Left cardiac atrium (tissue), 4 donors: ENCODE data around the gene EVPL. TPM values are rescaled to one million over a fixed set of nuclear protein-coding genes. Genes with fewer than 3 reads are reported as not detected.
"Not testable (repeated sequence)": the region's sequence is repeated elsewhere in the genome, so short reads cannot be mapped to it uniquely, and the experiment has no call there.

Experiments used
- ATAC-seq, 2 donors: fragments of 200-7000 bp; cut with Tn5 transposase; one replicate each; pipeline ENCODE4 v1.9.1; 2020; ENCODE audit warnings: mild to moderate bottlenecking in 2 of 2, moderate library complexity in 2 of 2
- DNase-seq: peaks from one replicate; pipeline ENCODE4 v3.0.0-alpha.2; 2020
- intact Hi-C, 2 donors: fragments of 100-400 bp; cut with DNase I; formaldehyde crosslinking; loops; one replicate each; pipeline versions ENCODE4 v1.14.1 to v1.15.1; 2022 to 2023
- total RNA-seq, 2 donors: library from RNA; stranded (reverse); fragmentation: NEBNext Ultra II Directional; extraction: Animal tissue kit (Norgen Biotek cat#: 25700); gene quantifications; one replicate each; pipeline ENCODE4 v1.2.1, GENCODE V29; 2021
- donor health status: DM: no; HTN: yes; CAD: no.
- donor health status: DM: no; HTN: yes; CAD: no; lungs with severe emphysema.
- donor health status: DM: yes; HTN: yes; CAD: no.
- donor health status: Dilated cardiomyopathy.

The EVPL gene
- total RNA-seq, 2 donors from 2014 or later = 0.29 to 0.39 TPM

- ATAC-seq = no peak
- intact Hi-C loops = no loop called here
These were observed 46.7 kb downstream of the EVPL start for GRCh38 chr17:75980188-75981018.

GRCh38 chr17:75979705-75980187, 47.4 kb downstream of the EVPL start:
- peak; percentile 25 to 46 for ATAC-seq
- DNase-seq = no peak
- intact Hi-C loops = loop anchor here in 1 of 2 donors (5.0 kb wide), 1 partner anchor 37 kb away; the partner anchor contains the start of gene FBF1

More at GRCh38 chr17:75980188-75981018, 46.7 kb downstream of the EVPL start:
- DNase-seq = no peak

- intact Hi-C loops = loop anchor here in 1 of 2 donors (5.0 kb wide), 1 partner anchor 37 kb away; the partner anchor contains the start of gene FBF1
- peak; percentile 97 to 98 for ATAC-seq
- DNase-seq = peak; percentile 99
These were observed 48.0 kb downstream of the EVPL start, which contains the start of the genes ACOX1 and TEN1 for GRCh38 chr17:75978938-75979704. ACOX1 (minus strand) TSS chr17:75979166; CDS start chr17:75979073, 93 bp downstream. TEN1 (plus strand) TSS chr17:75979240; CDS start chr17:75986193, 6,953 bp downstream.

- ATAC-seq = no peak
- DNase-seq = no peak
- intact Hi-C loops = loop anchor here in 1 of 2 donors (5.0 kb wide), 1 partner anchor 34 kb away; the partner anchor contains the start of gene FBF1
These were observed 50.8 kb downstream of the EVPL start for GRCh38 chr17:75976175-75976848.

GRCh38 chr17:75975757-75976174, 51.3 kb downstream of the EVPL start:
- no peak for ATAC-seq
- DNase-seq = no peak
- intact Hi-C loops = loop anchor here in 1 of 2 donors (5.0 kb wide), 1 partner anchor 33 kb away; the partner anchor contains the start of gene FBF1

- intact Hi-C loops = loop anchor here in 1 of 2 donors (5.0 kb wide), 1 partner anchor 33 kb away; the partner anchor contains the start of gene FBF1
- DNase-seq = not testable (repeated sequence)
These were observed 51.9 kb downstream of the EVPL start for GRCh38 chr17:75975187-75975586.

GRCh38 chr17:75970626-75971025, 56.5 kb downstream of the EVPL start:
- ATAC-seq = no peak
- DNase-seq = no peak
- intact Hi-C loops = no loop called here

More at GRCh38 chr17:75975187-75975586, 51.9 kb downstream of the EVPL start:
- not testable (repeated sequence) for ATAC-seq

- intact Hi-C loops = no loop called here
- peak; percentile 27 to 37 for ATAC-seq
- no peak for DNase-seq
These were observed 57.0 kb downstream of the EVPL start for GRCh38 chr17:75970011-75970523.

- ATAC-seq, DNase-seq, intact Hi-C loops: not testable (repeated sequence)
These were observed 58.1 kb downstream of the EVPL start for GRCh38 chr17:75969044-75969443.

GRCh38 chr17:75965468-75965867, 61.6 kb downstream of the EVPL start:
- intact Hi-C loops = no loop called here
- DNase-seq = no peak
- ATAC-seq = no peak

- no peak for ATAC-seq
- intact Hi-C loops = no loop called here
These were observed 67.1 kb downstream of the EVPL start for GRCh38 chr17:75959839-75960511.

GRCh38 chr17:75959051-75959838, 67.9 kb downstream of the EVPL start:
- no peak for DNase-seq
- intact Hi-C loops = no loop called here
- ATAC-seq = peak; percentile 37 to 50

More at GRCh38 chr17:75959839-75960511, 67.1 kb downstream of the EVPL start:
- no peak for DNase-seq

Other genes starting within 250 kb of the EVPL start
- 10 to 100 TPM; 15.8 to 17.8 TPM for gene UNK, start 242.5 kb downstream of the EVPL start, total RNA-seq
- 10 to 100 TPM; 22.1 to 34.0 TPM for gene UNC13D, start 182.9 kb downstream of the EVPL start, total RNA-seq
- gene WBP2, start 172.0 kb downstream of the EVPL start, total RNA-seq = 100 to 1,000 TPM; 106 to 122 TPM
- gene TRIM47, start 148.7 kb downstream of the EVPL start, total RNA-seq = 10 to 100 TPM; 22.9 to 25.3 TPM
- gene TRIM65, start 130.4 kb downstream of the EVPL start, total RNA-seq = 1 to 10 TPM; 8.4 to 9.9 TPM
- 10 to 100 TPM; 73.7 to 83.4 TPM for gene MRPL38, start 122.4 kb downstream of the EVPL start, total RNA-seq
- gene FBF1, start 86.3 kb downstream of the EVPL start, total RNA-seq = 1 to 10 TPM; 3.0 to 4.7 TPM
- 10 to 100 TPM; 57.8 to 62.0 TPM for gene ACOX1, start 48.1 kb downstream of the EVPL start, total RNA-seq
- 10 to 100 TPM; 10.2 to 12.2 TPM for gene TEN1, start 48.1 kb downstream of the EVPL start, total RNA-seq
- 1 to 10 TPM; 3.5 to 3.9 TPM for gene CDK3, start 26.5 kb downstream of the EVPL start, total RNA-seq
- gene SRP68, start 45.2 kb upstream of the EVPL start, total RNA-seq = 10 to 100 TPM; 51.1 to 60.1 TPM
- not detected for gene GALR2, start 47.5 kb upstream of the EVPL start, total RNA-seq
- gene ZACN, start 51.9 kb upstream of the EVPL start, total RNA-seq = not detected
- 10 to 100 TPM; 74.1 to 79.5 TPM for gene EXOC7, start 76.5 kb upstream of the EVPL start, total RNA-seq
- gene FOXJ1, start 113.9 kb upstream of the EVPL start, total RNA-seq = not detected
- 10 to 100 TPM; 11.1 to 19.9 TPM for gene RNF157, start 213.2 kb upstream of the EVPL start, total RNA-seq
- gene UBALD2, start 238.0 kb upstream of the EVPL start, total RNA-seq = 10 to 100 TPM; 21.3 to 30.8 TPM